Activated CD8-positive, alpha-beta T cell treated with anti-CD3 and anti-CD28 coated beads for 36 hours (primary cell): Measurements from ENCODE around the gene RRAS. TPM values are rescaled to one million over a fixed set of nuclear protein-coding genes. Genes with fewer than 3 reads are reported as not detected.
A peak's percentile ranks its signal among the peaks of the same experiment; 100 is the strongest.

Experiments
- ATAC-seq: fragments of 200-7000 bp; cut with Tn5 transposase; one replicate; pipeline ENCODE4 v1.10.0; 2021; ENCODE audit warnings: mild to moderate bottlenecking, moderate library complexity
- CTCF ChIA-PET: fragments of 350-600 bp; sonication (Branson Sonifier 250); formaldehyde crosslinking; loops from one replicate; lab custom pipeline; 2021; ENCODE audit warnings: antibody characterized with exemption; lab: Charles Lee
- POLR2A ChIA-PET: fragments of 350-600 bp; sonication (Branson Sonifier 250); formaldehyde crosslinking; loops from one replicate; lab custom pipeline; 2021; ENCODE audit warnings: antibody characterized with exemption; lab: Charles Lee
- DNase-seq: peaks from one replicate; pipeline ENCODE4 v3.0.0-alpha.2; 2020
- H3K27ac Mint-ChIP-seq: one replicate; pipeline ENCODE4 v1.8.0; 2021; ENCODE audit warnings: mild to moderate bottlenecking, mixed read lengths
- H3K27me3 Mint-ChIP-seq: one replicate; pipeline ENCODE4 v1.8.0; 2021; ENCODE audit warnings: mixed read lengths
- H3K36me3 Mint-ChIP-seq: one replicate; pipeline ENCODE4 v1.8.0; 2021; ENCODE audit warnings: low read depth, mixed read lengths
- H3K4me1 Mint-ChIP-seq: one replicate; pipeline ENCODE4 v1.8.0; 2021; ENCODE audit warnings: low read depth, mixed read lengths
- H3K4me3 Mint-ChIP-seq: one replicate; pipeline ENCODE4 v1.8.0; 2021; ENCODE audit warnings: mild to moderate bottlenecking, moderate library complexity, mixed read lengths
- H3K9me3 Mint-ChIP-seq: one replicate; pipeline ENCODE4 v1.8.0; 2021; ENCODE audit warnings: mixed read lengths
- CTCF ChIP-seq: fragments of 200-600 bp; IDR thresholded peaks from one replicate; pipeline ENCODE4 v1.8.0; 2022; ENCODE audit warnings: antibody characterized with exemption, mild to moderate bottlenecking
- intact Hi-C: fragments of 100-400 bp; cut with micrococcal nuclease; formaldehyde crosslinking; loops from one replicate; pipeline ENCODE4 v1.10.0; 2022
- total RNA-seq, 2 experiments: library from RNA; stranded (reverse); gene quantifications; one replicate each; pipeline ENCODE4 v1.2.3, GENCODE V29; 2021

The RRAS gene
- total RNA-seq, result 1 to 10 TPM; 6.3 to 7.1 TPM

- DNase-seq (peak; percentile 100), ATAC-seq (peak; percentile 75)
- intact Hi-C loops, result loop anchor here (2.0 to 5.0 kb wide), 3 partner anchors 24 to 48 kb away; partner anchors contain the start of genes BCL2L12, IRF3 and PRMT1
- H3K4me3 Mint-ChIP-seq, result peak within 1 kb of the TSS; percentile 92
- peaks cover 36% of the 10 kb centered on the region for H3K4me1 Mint-ChIP-seq
- ChIA-PET CTCF (interaction anchor here (0.9 to 2.2 kb wide), 11 partner anchors 9 to 167 kb away, joined by 3 to 12 read pairs (median 5); partner anchors contain the start of genes FLT3LG and PRMT1), POLR2A (interaction anchor here (0.6 to 2.3 kb wide), 12 partner anchors 9 to 172 kb away, joined by 3 to 12 read pairs (median 4); partner anchors contain the start of genes BCL2L12, IRF3, NOSIP and PRMT1)
- H3K27ac Mint-ChIP-seq, result peak within 1 kb of the TSS; percentile 99
- no peaks in the 10 kb centered on the region for H3K9me3 Mint-ChIP-seq
- no peaks in the 10 kb centered on the region for H3K27me3 Mint-ChIP-seq
- peaks cover 5% of the 10 kb centered on the region for H3K36me3 Mint-ChIP-seq
- TF ChIP-seq CTCF, result no peak
These were observed at the start of gene RRAS for GRCh38 chr19:49640113-49640898. Gene RRAS (minus strand): TSS chr19:49640143. CDS start chr19:49640098, 45 bp downstream.

- Mint-ChIP-seq H3K36me3 (peaks cover 35% of the 10 kb centered on the region), H3K4me1 (peaks cover 26% of the 10 kb centered on the region), H3K27me3 (peaks cover 14% of the 10 kb centered on the region), H3K9me3 (no peaks in the 10 kb centered on the region), H3K4me3 (no peak within 1 kb of the TSS), H3K27ac (no peak within 1 kb of the TSS)
- intact Hi-C loops, result no loop called here
- TF ChIP-seq CTCF, result peak; percentile 69
- ATAC-seq (peak; percentile 52), DNase-seq (peak; percentile 58)
- ChIA-PET CTCF (interaction anchor here (1.4 to 4.6 kb wide), 4 partner anchors 8 to 17 kb away, joined by 4 to 19 read pairs (median 4); no protein-coding TSS in a partner anchor), POLR2A (interaction anchor here (1.0 to 4.0 kb wide), 5 partner anchors 11 to 73 kb away, joined by 3 to 23 read pairs (median 6); partner anchors contain the start of gene PRMT1)
These were observed 49.5 kb upstream of the RRAS start, which contains the start of gene ADM5 for GRCh38 chr19:49689133-49690078. Gene ADM5 (plus strand): TSS chr19:49689594. CDS start chr19:49689838, 244 bp downstream.

GRCh38 chr19:49688531-49689132 lies 48.7 kb upstream of the RRAS start:
- Mint-ChIP-seq H3K4me1 (peaks cover 30% of the 10 kb centered on the region), H3K9me3 (no peaks in the 10 kb centered on the region), H3K36me3 (peaks cover 42% of the 10 kb centered on the region), H3K4me3 (no peak overlapping the region), H3K27ac (no peak overlapping the region), H3K27me3 (peaks cover 14% of the 10 kb centered on the region)
- TF ChIP-seq CTCF, result no peak
- ChIA-PET POLR2A (interaction anchor here (0.9 to 4.0 kb wide), 7 partner anchors 8 to 223 kb away, joined by 3 to 23 read pairs (median 4); partner anchors contain the start of gene PRMT1), CTCF (interaction anchor here (1.4 to 4.6 kb wide), 3 partner anchors 8 to 16 kb away, joined by 4 to 19 read pairs (median 4); no protein-coding TSS in a partner anchor)
- intact Hi-C loops, result no loop called here
- no peak for DNase-seq
- ATAC-seq, result no peak

GRCh38 chr19:49687566-49688316 lies 47.8 kb upstream of the RRAS start:
- Mint-ChIP-seq H3K4me3 (no peak overlapping the region), H3K4me1 (peaks cover 30% of the 10 kb centered on the region), H3K27ac (no peak overlapping the region), H3K27me3 (peaks cover 14% of the 10 kb centered on the region), H3K36me3 (peaks cover 47% of the 10 kb centered on the region), H3K9me3 (no peaks in the 10 kb centered on the region)
- POLR2A ChIA-PET, result interaction anchor here (0.9 to 4.0 kb wide), 7 partner anchors 9 to 223 kb away, joined by 3 to 23 read pairs (median 4); partner anchors contain the start of gene PRMT1
- ATAC-seq (no peak), DNase-seq (no peak)
- intact Hi-C loops, result no loop called here
- CTCF ChIA-PET, result no interaction called here
- TF ChIP-seq CTCF, result no peak
